HCT116 (cell line): ENCODE measurements around the gene RACGAP1. TPM values are rescaled to one million over a fixed set of nuclear protein-coding genes. Genes with fewer than 3 reads are reported as not detected.

Source experiments
- ATAC-seq: fragments of 200-7000 bp; cut with Tn5 transposase; 2 replicates; pipeline ENCODE4 v1.9.1; 2020; ENCODE audit warnings: mild to moderate bottlenecking, moderate library complexity
- BruUV-seq: library from RNA; stranded (reverse); fragments of 400-500 nt; replicated peaks from 2 replicates; lab custom pipeline; 2021; lab: Mats Ljungman, UMichigan
- CTCF ChIA-PET: fragments of 300-600 bp; sonication (Branson Sonifier 250); formaldehyde crosslinking; loops from one replicate; lab custom pipeline; 2021; ENCODE audit warnings: antibody characterized with exemption; lab: Charles Lee
- POLR2A ChIA-PET: fragments of 300-600, 350-600 bp; sonication (Branson Sonifier 250); formaldehyde crosslinking; loops from one replicate; lab custom pipeline; 2021; ENCODE audit warnings: antibody characterized with exemption; lab: Charles Lee
- RAD21 ChIA-PET, 2 experiments: fragments of 300-600 bp; sonication (Branson Sonifier 250); formaldehyde crosslinking; loops; one replicate each; lab custom pipeline; 2023; ENCODE audit warnings: low total read pairs in 2 of 2; ENCODE audit not compliant: uncharacterized antibody in 2 of 2, unreplicated experiment in 2 of 2, low non-redundant PET in 1 of 2; lab: Charles Lee
- DNase-seq: peaks from one replicate; pipeline ENCODE4 v3.0.0-alpha.2; 2010; ENCODE audit warnings: low read depth, low spot score
- H2AFZ ChIP-seq: fragments of 200-600 bp; shearing (Covaris generic), sonication (generic); 2 replicates; pipeline ENCODE4 v1.6.1; 2017; ENCODE audit warnings: low read depth, mixed run types, mixed read lengths, antibody characterized with exemption, low read length; ENCODE audit not compliant: poor library complexity, severe bottlenecking
- H3K27ac ChIP-seq: 2 replicates; pipeline ENCODE4 v1.5.1; 2012; ENCODE audit warnings: low read depth, low read length
- H3K27me3 ChIP-seq: fragments of 200-600 bp; sonication (generic); 2 replicates; pipeline ENCODE4 v1.6.1; 2016; ENCODE audit warnings: mixed run types, low read length, mixed read lengths; ENCODE audit not compliant: insufficient read depth
- H3K36me3 ChIP-seq, 2 experiments: fragments of 200-500 bp in 1 of 2; fragments of 200-600 bp in 1 of 2; sonication (Bioruptor generic) in 1 of 2; sonication (generic) in 1 of 2; 2 replicates each; pipeline versions ENCODE4 v1.5.1 to v1.6.1; 2014 to 2016; ENCODE audit warnings: low read length in 2 of 2, inconsistent platforms in 1 of 2, mixed read lengths in 1 of 2, mixed run types in 1 of 2; ENCODE audit not compliant: insufficient read depth in 2 of 2, control insufficient read depth in 1 of 2
- H3K4me1 ChIP-seq, 2 experiments: fragments of 200-600 bp in 1 of 2; sonication (generic) in 1 of 2; 2 replicates each; pipeline versions ENCODE4 v1.5.1 to v1.6.1; 2012 to 2017; ENCODE audit warnings: low read length in 2 of 2, inconsistent platforms in 1 of 2, mild to moderate bottlenecking in 1 of 2, mixed read lengths in 1 of 2, mixed run types in 1 of 2, moderate library complexity in 1 of 2; ENCODE audit not compliant: insufficient read depth in 2 of 2, control insufficient read depth in 1 of 2
- H3K4me2 ChIP-seq: fragments of 200-600 bp; sonication (generic); 2 replicates; pipeline ENCODE4 v1.6.1; 2017; ENCODE audit warnings: mixed run types, low read length, mixed read lengths
- H3K4me3 ChIP-seq, 2 experiments: fragments of 200-600 bp in 1 of 2; sonication (generic) in 1 of 2; replicated peaks in 1 of 2; 2 replicates each; pipeline ENCODE4 v1.5.1; 2011 to 2016; ENCODE audit warnings: low read length in 2 of 2, control low read depth in 1 of 2, low read depth in 1 of 2, mild to moderate bottlenecking in 1 of 2, mixed read lengths in 1 of 2, mixed run types in 1 of 2
- H3K79me2 ChIP-seq: fragments of 200-600 bp; sonication (generic); 2 replicates; pipeline ENCODE4 v1.6.1; 2017; ENCODE audit warnings: mild to moderate bottlenecking, mixed run types, low read length, moderate library complexity, mixed read lengths; ENCODE audit not compliant: insufficient read depth
- H3K9ac ChIP-seq: fragments of 200-600 bp; sonication (generic); 2 replicates; pipeline ENCODE4 v1.6.1; 2016; ENCODE audit warnings: low read length, mixed read lengths
- H3K9me2 ChIP-seq: fragments of 200-600 bp; sonication (generic), shearing (Covaris generic); 2 replicates; pipeline ENCODE4 v1.6.1; 2017; ENCODE audit warnings: mixed run types, mild to moderate bottlenecking, moderate library complexity; ENCODE audit not compliant: insufficient read depth
- H3K9me3 ChIP-seq, 2 experiments: fragments of 200-500 bp in 1 of 2; fragments of 200-600 bp in 1 of 2; sonication (Bioruptor generic) in 1 of 2; sonication (generic) in 1 of 2; 2 replicates each; pipeline ENCODE4 v1.6.1; 2014 to 2017; ENCODE audit warnings: low read length in 2 of 2, mixed read lengths in 2 of 2, inconsistent platforms in 1 of 2, low read depth in 1 of 2, mild to moderate bottlenecking in 1 of 2, mixed run types in 1 of 2, moderate library complexity in 1 of 2; ENCODE audit not compliant: control insufficient read depth in 1 of 2, insufficient read depth in 1 of 2
- H4K20me1 ChIP-seq: fragments of 200-600 bp; sonication (generic), shearing (Covaris generic); 2 replicates; pipeline ENCODE4 v1.6.1; 2017; ENCODE audit warnings: mixed run types, mild to moderate bottlenecking, moderate library complexity; ENCODE audit not compliant: insufficient read depth
- CBX3 ChIP-seq: IDR thresholded peaks from 2 replicates; pipeline ENCODE4 v1.6.1; 2012; ENCODE audit warnings: low read depth
- CEBPB ChIP-seq: IDR thresholded peaks from 2 replicates; pipeline ENCODE4 v1.6.1; 2012; ENCODE audit warnings: low read depth
- EZH2 ChIP-seq: fragments of 200-600 bp; sonication (generic); IDR thresholded peaks from 2 replicates; pipeline ENCODE4 v1.6.1; 2017; ENCODE audit warnings: antibody characterized with exemption, mixed run types
- POLR2AphosphoS5 ChIP-seq: IDR thresholded peaks from 2 replicates; pipeline ENCODE4 v1.6.1; 2011; ENCODE audit warnings: mild to moderate bottlenecking, low read depth, low read length, moderate library complexity
- SIN3A ChIP-seq: IDR thresholded peaks from 2 replicates; pipeline ENCODE4 v1.6.1; 2012; ENCODE audit warnings: low read depth
- TCF7L2 ChIP-seq: IDR thresholded peaks from 2 replicates; pipeline ENCODE4 v1.7.0; 2011; ENCODE audit warnings: borderline replicate concordance, inconsistent platforms; ENCODE audit not compliant: insufficient read depth, insufficient read length; ENCODE audit errors: extremely low read depth
- YY1 ChIP-seq: IDR thresholded peaks from 2 replicates; pipeline ENCODE4 v1.6.1; 2011; ENCODE audit warnings: low read length, low read depth, moderate library complexity, mild to moderate bottlenecking; ENCODE audit not compliant: insufficient replicate concordance; ENCODE audit errors: extremely low read depth
- ZNF274 ChIP-seq: fragments of 200-500 bp; sonication (Bioruptor generic); IDR thresholded peaks from 2 replicates; pipeline ENCODE4 v1.6.1; 2014; ENCODE audit warnings: mild to moderate bottlenecking, low read depth, low read length, inconsistent platforms
- intact Hi-C: fragments of 100-400 bp; cut with micrococcal nuclease; formaldehyde crosslinking; loops from 2 replicates; pipeline ENCODE4 v1.10.0; 2022
- total RNA-seq: library from RNA; stranded (reverse); gene quantifications from one replicate; pipeline ENCODE4 v1.2.1, GENCODE V29; 2021; ENCODE audit not compliant: unreplicated experiment
- TF ChIP-seq, protein P1 (sequence below), 3 experiments: fragments of 200-600 bp in 1 of 3; sonication (generic) in 1 of 3; IDR thresholded peaks in 2 of 3; conservative IDR thresholded peaks in 1 of 3; 2 replicates each; pipeline ENCODE4 v1.5.1; 2012 to 2017; ENCODE audit warnings: low read depth in 2 of 3, low read length in 2 of 3, antibody characterized with exemption in 1 of 3, borderline replicate concordance in 1 of 3, control low read depth in 1 of 3, mild to moderate bottlenecking in 1 of 3, mixed read lengths in 1 of 3, mixed run types in 1 of 3, moderate library complexity in 1 of 3; ENCODE audit not compliant: insufficient read depth in 1 of 3
- TF ChIP-seq, protein P2 (sequence below): IDR thresholded peaks from 2 replicates; pipeline ENCODE4 v1.6.1; 2012; ENCODE audit warnings: low read depth
- TF ChIP-seq, protein P3 (sequence below): IDR thresholded peaks from 2 replicates; pipeline ENCODE4 v1.6.1; 2011; ENCODE audit warnings: mild to moderate bottlenecking, low read length, moderate library complexity; ENCODE audit not compliant: insufficient replicate concordance; ENCODE audit errors: extremely low read depth
- TF ChIP-seq, protein P4 (sequence below): IDR thresholded peaks from 2 replicates; pipeline ENCODE4 v1.6.1; 2012

Gene RACGAP1
- total RNA-seq, 1 experiment from 2014 or later, result 147 TPM

DNA sequence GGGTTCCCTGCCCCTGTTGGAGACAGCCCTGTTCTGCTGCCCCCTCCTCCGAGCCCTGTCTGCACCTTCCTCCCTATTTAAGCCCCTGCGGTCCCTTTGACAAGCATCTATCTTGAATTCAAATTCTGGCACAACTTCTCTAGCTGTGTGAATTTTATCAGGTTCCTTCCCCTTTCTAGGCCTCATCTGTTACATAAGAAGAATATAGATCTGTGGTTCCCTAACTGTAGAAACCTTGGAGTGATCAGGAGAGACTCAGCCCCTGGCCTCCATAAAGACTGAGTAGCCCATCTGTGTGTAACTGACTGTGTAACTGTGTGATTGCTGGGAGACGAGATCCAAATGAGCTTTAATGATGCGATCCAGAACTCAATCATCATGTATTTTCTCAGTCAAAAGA is 13.0 kb upstream of the RACGAP1 start:
- RAD21 ChIA-PET, result interaction anchor here (0.8 to 1.8 kb wide), 3 partner anchors 18 to 71 kb away, joined by 4 to 6 read pairs (median 4); no protein-coding TSS in a partner anchor
- H3K27ac ChIP-seq, result no peak overlapping the region
- BruUV-seq, result no TSS peak
- H3K4me1 ChIP-seq, result peaks cover 0 to 9% of the 10 kb centered on the region in 2 experiments; a peak in 2 of 4 replicates
- TF ChIP-seq CEBPB (no peak), SIN3A (no peak), YY1 (no peak), EZH2 (no peak), CBX3 (no peak), ZNF274 (no peak), TCF7L2 (no peak), POLR2AphosphoS5 (no peak)
- TF ChIP-seq, protein P1, sequence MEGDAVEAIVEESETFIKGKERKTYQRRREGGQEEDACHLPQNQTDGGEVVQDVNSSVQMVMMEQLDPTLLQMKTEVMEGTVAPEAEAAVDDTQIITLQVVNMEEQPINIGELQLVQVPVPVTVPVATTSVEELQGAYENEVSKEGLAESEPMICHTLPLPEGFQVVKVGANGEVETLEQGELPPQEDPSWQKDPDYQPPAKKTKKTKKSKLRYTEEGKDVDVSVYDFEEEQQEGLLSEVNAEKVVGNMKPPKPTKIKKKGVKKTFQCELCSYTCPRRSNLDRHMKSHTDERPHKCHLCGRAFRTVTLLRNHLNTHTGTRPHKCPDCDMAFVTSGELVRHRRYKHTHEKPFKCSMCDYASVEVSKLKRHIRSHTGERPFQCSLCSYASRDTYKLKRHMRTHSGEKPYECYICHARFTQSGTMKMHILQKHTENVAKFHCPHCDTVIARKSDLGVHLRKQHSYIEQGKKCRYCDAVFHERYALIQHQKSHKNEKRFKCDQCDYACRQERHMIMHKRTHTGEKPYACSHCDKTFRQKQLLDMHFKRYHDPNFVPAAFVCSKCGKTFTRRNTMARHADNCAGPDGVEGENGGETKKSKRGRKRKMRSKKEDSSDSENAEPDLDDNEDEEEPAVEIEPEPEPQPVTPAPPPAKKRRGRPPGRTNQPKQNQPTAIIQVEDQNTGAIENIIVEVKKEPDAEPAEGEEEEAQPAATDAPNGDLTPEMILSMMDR (IDR thresholded peaks at IDR 0.05 in 2 of 3, conservative IDR thresholded peaks at IDR 0.05 in 1 of 3; ENCODE audit: borderline replicate concordance in 1 of 3, insufficient read depth in 1 of 3, low read depth in 2 of 3, low read length in 2 of 3), result no peak
- TF ChIP-seq, protein P2, sequence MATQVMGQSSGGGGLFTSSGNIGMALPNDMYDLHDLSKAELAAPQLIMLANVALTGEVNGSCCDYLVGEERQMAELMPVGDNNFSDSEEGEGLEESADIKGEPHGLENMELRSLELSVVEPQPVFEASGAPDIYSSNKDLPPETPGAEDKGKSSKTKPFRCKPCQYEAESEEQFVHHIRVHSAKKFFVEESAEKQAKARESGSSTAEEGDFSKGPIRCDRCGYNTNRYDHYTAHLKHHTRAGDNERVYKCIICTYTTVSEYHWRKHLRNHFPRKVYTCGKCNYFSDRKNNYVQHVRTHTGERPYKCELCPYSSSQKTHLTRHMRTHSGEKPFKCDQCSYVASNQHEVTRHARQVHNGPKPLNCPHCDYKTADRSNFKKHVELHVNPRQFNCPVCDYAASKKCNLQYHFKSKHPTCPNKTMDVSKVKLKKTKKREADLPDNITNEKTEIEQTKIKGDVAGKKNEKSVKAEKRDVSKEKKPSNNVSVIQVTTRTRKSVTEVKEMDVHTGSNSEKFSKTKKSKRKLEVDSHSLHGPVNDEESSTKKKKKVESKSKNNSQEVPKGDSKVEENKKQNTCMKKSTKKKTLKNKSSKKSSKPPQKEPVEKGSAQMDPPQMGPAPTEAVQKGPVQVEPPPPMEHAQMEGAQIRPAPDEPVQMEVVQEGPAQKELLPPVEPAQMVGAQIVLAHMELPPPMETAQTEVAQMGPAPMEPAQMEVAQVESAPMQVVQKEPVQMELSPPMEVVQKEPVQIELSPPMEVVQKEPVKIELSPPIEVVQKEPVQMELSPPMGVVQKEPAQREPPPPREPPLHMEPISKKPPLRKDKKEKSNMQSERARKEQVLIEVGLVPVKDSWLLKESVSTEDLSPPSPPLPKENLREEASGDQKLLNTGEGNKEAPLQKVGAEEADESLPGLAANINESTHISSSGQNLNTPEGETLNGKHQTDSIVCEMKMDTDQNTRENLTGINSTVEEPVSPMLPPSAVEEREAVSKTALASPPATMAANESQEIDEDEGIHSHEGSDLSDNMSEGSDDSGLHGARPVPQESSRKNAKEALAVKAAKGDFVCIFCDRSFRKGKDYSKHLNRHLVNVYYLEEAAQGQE, result no peak
- TF ChIP-seq, protein P3, sequence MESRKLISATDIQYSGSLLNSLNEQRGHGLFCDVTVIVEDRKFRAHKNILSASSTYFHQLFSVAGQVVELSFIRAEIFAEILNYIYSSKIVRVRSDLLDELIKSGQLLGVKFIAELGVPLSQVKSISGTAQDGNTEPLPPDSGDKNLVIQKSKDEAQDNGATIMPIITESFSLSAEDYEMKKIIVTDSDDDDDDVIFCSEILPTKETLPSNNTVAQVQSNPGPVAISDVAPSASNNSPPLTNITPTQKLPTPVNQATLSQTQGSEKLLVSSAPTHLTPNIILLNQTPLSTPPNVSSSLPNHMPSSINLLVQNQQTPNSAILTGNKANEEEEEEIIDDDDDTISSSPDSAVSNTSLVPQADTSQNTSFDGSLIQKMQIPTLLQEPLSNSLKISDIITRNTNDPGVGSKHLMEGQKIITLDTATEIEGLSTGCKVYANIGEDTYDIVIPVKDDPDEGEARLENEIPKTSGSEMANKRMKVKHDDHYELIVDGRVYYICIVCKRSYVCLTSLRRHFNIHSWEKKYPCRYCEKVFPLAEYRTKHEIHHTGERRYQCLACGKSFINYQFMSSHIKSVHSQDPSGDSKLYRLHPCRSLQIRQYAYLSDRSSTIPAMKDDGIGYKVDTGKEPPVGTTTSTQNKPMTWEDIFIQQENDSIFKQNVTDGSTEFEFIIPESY, result no peak
- TF ChIP-seq, protein P4, sequence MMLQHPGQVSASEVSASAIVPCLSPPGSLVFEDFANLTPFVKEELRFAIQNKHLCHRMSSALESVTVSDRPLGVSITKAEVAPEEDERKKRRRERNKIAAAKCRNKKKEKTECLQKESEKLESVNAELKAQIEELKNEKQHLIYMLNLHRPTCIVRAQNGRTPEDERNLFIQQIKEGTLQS, result no peak
- DNase-seq, result no peak
- POLR2A ChIA-PET, result interaction anchor here (1.0 to 1.3 kb wide), 2 partner anchors 8 to 71 kb away, joined by 3 read pairs; no protein-coding TSS in a partner anchor
- no peaks in the 10 kb centered on the region for H3K27me3 ChIP-seq
- no peak overlapping the region for H3K4me2 ChIP-seq
- no peak overlapping the region for H3K9ac ChIP-seq
- no peaks in the 10 kb centered on the region for H4K20me1 ChIP-seq
- H3K36me3 ChIP-seq, result no peaks in the 10 kb centered on the region
- H3K79me2 ChIP-seq, result no peaks in the 10 kb centered on the region
- no peaks in the 10 kb centered on the region for H3K9me3 ChIP-seq
- ATAC-seq, result no peak
- no peak overlapping the region for H3K4me3 ChIP-seq
- H3K9me2 ChIP-seq, result no peaks in the 10 kb centered on the region
- CTCF ChIA-PET, result interaction anchor here (0.7 to 3.6 kb wide), 13 partner anchors 9 to 171 kb away, joined by 3 to 32 read pairs (median 5); partner anchors contain the start of gene RACGAP1
- H2AFZ ChIP-seq, result no peak overlapping the region
- intact Hi-C loops, result no loop called here
